Heart left ventricle (tissue), 13 donors: ENCODE data around the gene BMX.

Experiments
- CTCF ChIP-seq, 12 donors: fragments of 200-600 bp; sonication (generic) in 4 of 12; IDR thresholded peaks; one replicate each; pipeline versions ENCODE4 v1.5.0 to v1.8.0; 2018 to 2022; ENCODE audit warnings: antibody characterized with exemption in 12 of 12, mild to moderate bottlenecking in 5 of 12
- POLR2A ChIP-seq, 2 donors: fragments of 450-650 bp; IDR thresholded peaks; one replicate each; pipeline ENCODE4 v1.6.1; 2017; ENCODE audit warnings: antibody characterized with exemption in 2 of 2, mild to moderate bottlenecking in 2 of 2, moderate library complexity in 2 of 2
- donor health status: ischemic (EF 13 %, LVEDD 7.1; RV severe dilation, severe dysfunction).
- donor health status: DM: no; HTN: yes; CAD: no.
- donor health status: DM: no; HTN: no; CAD: no.
- donor health status: ischemic (EF 25% LVEDD 6.9; RV normal size, moderate dysfunction).
- donor health status: ischemic (EF 25% LVEDD 5.7; RV mildly dilated, moderate dysfunction).
- donor health status: ischemic (EF 35%, LVEDD 5.7; RV mildly dilated, moderate dysfunction).
- donor health status: nonischemic (EF 11% LVEDD 7.7; RV severe dilation, severe dysfunction).
- donor health status: DM: yes; HTN: yes; CAD: no.
- donor health status: PGD.
- donor health status: ischemic (EF 29% LVEDD 5.4; RV normal size, mild dysfunction).
- donor health status: nonischemic (EF 23%, LVEDD 6.1; RV moderate dilation, normal function).

- TF ChIP-seq CTCF (IDR thresholded peaks at IDR 0.05) (no peak), POLR2A (IDR thresholded peaks at IDR 0.05) (no peak)
Observed at GRCh38 chrX:15451913-15452312, 48.7 kb upstream of the BMX start.
